ENCODE measurements around the gene KCTD7.

GRCh38 chr7:66586181-66586580 lies 42.5 kb upstream of the KCTD7 start:
- TF ChIP-seq EZH2 (IDR thresholded peaks at IDR 0.05; ENCODE audit: low read length, missing control alignments), result no peak
- TF ChIP-seq, protein P1, sequence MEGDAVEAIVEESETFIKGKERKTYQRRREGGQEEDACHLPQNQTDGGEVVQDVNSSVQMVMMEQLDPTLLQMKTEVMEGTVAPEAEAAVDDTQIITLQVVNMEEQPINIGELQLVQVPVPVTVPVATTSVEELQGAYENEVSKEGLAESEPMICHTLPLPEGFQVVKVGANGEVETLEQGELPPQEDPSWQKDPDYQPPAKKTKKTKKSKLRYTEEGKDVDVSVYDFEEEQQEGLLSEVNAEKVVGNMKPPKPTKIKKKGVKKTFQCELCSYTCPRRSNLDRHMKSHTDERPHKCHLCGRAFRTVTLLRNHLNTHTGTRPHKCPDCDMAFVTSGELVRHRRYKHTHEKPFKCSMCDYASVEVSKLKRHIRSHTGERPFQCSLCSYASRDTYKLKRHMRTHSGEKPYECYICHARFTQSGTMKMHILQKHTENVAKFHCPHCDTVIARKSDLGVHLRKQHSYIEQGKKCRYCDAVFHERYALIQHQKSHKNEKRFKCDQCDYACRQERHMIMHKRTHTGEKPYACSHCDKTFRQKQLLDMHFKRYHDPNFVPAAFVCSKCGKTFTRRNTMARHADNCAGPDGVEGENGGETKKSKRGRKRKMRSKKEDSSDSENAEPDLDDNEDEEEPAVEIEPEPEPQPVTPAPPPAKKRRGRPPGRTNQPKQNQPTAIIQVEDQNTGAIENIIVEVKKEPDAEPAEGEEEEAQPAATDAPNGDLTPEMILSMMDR (conservative IDR thresholded peaks at IDR 0.05 in 1 of 2, IDR thresholded peaks at IDR 0.05 in 1 of 2; ENCODE audit: low read depth in 1 of 2, low read length in 2 of 2), result no peak
